Lung (tissue), 12 donors: ENCODE results near the gene NTN1. TPM values are rescaled to one million over a fixed set of nuclear protein-coding genes. Genes with fewer than 3 reads are reported as not detected.

Experiments used
- ATAC-seq: fragments of 200-7000 bp; cut with Tn5 transposase; one replicate; pipeline ENCODE4 v1.9.1; 2020; ENCODE audit warnings: moderate number of reproducible peaks; ENCODE audit not compliant: insufficient read depth, low FRiP score
- DNase-seq, 3 donors: peaks; one replicate each; pipeline ENCODE4 v3.0.0-alpha.2; 2013 to 2017
- H3K27ac ChIP-seq, 2 donors: one replicate each; pipeline ENCODE4 v1.5.1; 2013; ENCODE audit warnings: mild to moderate bottlenecking in 2 of 2, moderate library complexity in 2 of 2, control low read depth in 1 of 2, inconsistent platforms in 1 of 2, low read depth in 1 of 2, low read length in 1 of 2
- H3K27me3 ChIP-seq, 3 donors: one replicate each; pipeline ENCODE4 v1.5.1; 2013; ENCODE audit warnings: low read length in 2 of 3; ENCODE audit not compliant: control insufficient read depth in 3 of 3, insufficient read depth in 3 of 3
- H3K36me3 ChIP-seq, 4 donors: one replicate each; pipeline ENCODE4 v1.5.1; 2013; ENCODE audit warnings: low read length in 4 of 4, mild to moderate bottlenecking in 1 of 4, moderate library complexity in 1 of 4; ENCODE audit not compliant: control insufficient read depth in 4 of 4, insufficient read depth in 4 of 4
- H3K4me1 ChIP-seq, 5 donors: one replicate each; pipeline ENCODE4 v1.5.1; 2013; ENCODE audit warnings: low read length in 5 of 5, mild to moderate bottlenecking in 2 of 5, moderate library complexity in 1 of 5; ENCODE audit not compliant: control insufficient read depth in 5 of 5, insufficient read depth in 5 of 5
- H3K4me3 ChIP-seq: one replicate; pipeline ENCODE4 v1.5.1; 2013; ENCODE audit warnings: mild to moderate bottlenecking, control low read depth, moderate library complexity
- H3K9ac ChIP-seq, 2 donors: one replicate each; pipeline ENCODE4 v1.5.1; 2013; ENCODE audit warnings: low read length in 2 of 2, control low read depth in 1 of 2; ENCODE audit not compliant: insufficient read depth in 1 of 2
- H3K9me3 ChIP-seq, 4 donors: one replicate each; pipeline ENCODE4 v1.5.1; 2013; ENCODE audit warnings: low read length in 3 of 4, mild to moderate bottlenecking in 1 of 4, moderate library complexity in 1 of 4; ENCODE audit not compliant: control insufficient read depth in 4 of 4, insufficient read depth in 3 of 4
- WGBS, 2 donors: extraction: QIAGEN DNeasy Blood & Tissue Kit; methylation state at CpG; one replicate each; pipeline ENCODE4 v1.1.7; 2013; 5-methylcytosine and 5-hydroxymethylcytosine counted together
- polyA plus RNA-seq, 2 donors: library from polyadenylated mRNA; stranded (reverse); fragments of 200-250 nt; gene quantifications; one replicate each; pipeline ENCODE4 v1.2.1, GENCODE V29; 2013
- total RNA-seq, 2 donors: library from RNA; depleted of rRNA in 1 of 2; stranded (reverse); fragments of >200 nt in 1 of 2; gene quantifications; one replicate each; pipeline ENCODE4 v1.2.1, GENCODE V29; 2014 to 2021
- TF ChIP-seq, protein P1 (sequence below): IDR thresholded peaks from 2 replicates; pipeline ENCODE4 v1.5.1; 2012; ENCODE audit warnings: mild to moderate bottlenecking; ENCODE audit errors: control extremely low read depth, extremely low read depth
- donor health status: control.
- donor health status: control.
- donor health status: Bipolar disorder and iron deficiency.
- donor health status: healthy.
- donor health status: DM: yes; HTN: yes; CAD: no.

The NTN1 gene
- total and polyA plus RNA-seq, 4 donors, result 3.6 to 17.1 (median 7.8) TPM

DNA sequence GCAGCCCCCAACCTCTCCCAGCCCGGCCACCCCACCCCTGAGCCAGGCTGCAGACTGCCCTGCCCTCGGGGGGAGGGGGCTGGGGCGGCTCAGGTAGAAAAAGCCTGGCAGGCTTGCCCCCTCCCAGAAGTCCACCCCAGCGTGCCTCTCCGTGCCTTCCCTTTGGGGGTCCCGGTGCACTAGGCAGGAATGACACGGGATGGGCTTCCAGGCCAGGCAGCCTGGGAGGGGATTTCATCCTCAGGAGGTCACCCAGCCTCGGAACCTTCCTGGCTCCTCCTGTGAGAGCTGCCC, 185.0 kb downstream of the NTN1 start:
- TF ChIP-seq, protein P1, sequence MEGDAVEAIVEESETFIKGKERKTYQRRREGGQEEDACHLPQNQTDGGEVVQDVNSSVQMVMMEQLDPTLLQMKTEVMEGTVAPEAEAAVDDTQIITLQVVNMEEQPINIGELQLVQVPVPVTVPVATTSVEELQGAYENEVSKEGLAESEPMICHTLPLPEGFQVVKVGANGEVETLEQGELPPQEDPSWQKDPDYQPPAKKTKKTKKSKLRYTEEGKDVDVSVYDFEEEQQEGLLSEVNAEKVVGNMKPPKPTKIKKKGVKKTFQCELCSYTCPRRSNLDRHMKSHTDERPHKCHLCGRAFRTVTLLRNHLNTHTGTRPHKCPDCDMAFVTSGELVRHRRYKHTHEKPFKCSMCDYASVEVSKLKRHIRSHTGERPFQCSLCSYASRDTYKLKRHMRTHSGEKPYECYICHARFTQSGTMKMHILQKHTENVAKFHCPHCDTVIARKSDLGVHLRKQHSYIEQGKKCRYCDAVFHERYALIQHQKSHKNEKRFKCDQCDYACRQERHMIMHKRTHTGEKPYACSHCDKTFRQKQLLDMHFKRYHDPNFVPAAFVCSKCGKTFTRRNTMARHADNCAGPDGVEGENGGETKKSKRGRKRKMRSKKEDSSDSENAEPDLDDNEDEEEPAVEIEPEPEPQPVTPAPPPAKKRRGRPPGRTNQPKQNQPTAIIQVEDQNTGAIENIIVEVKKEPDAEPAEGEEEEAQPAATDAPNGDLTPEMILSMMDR, result no peak
- ATAC-seq, result no peak

DNA sequence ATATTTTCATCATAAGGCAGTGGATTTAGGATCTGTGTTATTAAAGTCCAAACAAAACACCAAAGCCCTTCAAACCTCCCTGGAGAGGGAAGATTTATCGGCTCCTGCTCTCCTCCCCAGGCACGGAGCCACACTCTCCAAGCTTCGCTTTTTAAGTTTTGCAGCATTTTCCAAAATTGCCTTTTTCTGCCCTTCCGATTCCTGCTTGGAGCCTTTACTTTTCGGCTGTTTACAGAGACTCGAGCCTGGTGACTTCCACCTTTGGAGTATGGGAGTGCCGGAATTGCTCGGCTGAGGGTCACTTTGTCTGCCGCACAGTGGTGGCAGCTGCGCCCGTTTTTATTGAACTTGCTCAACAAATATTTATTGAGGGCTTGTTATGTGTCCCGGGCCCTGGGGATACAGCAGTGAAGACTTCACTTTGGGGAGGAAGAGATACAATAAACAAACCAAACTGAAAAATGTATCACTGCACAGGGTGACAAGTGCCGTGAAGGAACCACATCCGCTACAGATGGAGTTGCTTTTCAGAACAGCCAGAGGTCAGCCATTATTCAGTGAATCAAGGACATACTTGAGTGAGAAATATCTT, 185.5 kb downstream of the NTN1 start:
- Histone ChIP-seq H3K9ac (no peak overlapping the region), H3K4me3 (no peak overlapping the region), H3K27me3 (peaks cover 0 to 11% (median 0%) of the 10 kb centered on the region in 3 donors), H3K27ac (no peak overlapping the region), H3K36me3 (no peaks in the 10 kb centered on the region), H3K9me3 (no peaks in the 10 kb centered on the region), H3K4me1 (peaks cover 0 to 11% (median 0%) of the 10 kb centered on the region in 5 donors)
- DNase-seq, result peak in 2 of 3 donors; percentile 22 to 48
- TF ChIP-seq, protein P1, result no peak
- WGBS, 2 donors, result 32 to 65% methylated on average over 14 of the region's 14 CpGs
- ATAC-seq, result no peak

More for the DNA sequence above, 185.0 kb downstream of the NTN1 start:
- Histone ChIP-seq H3K9me3 (no peaks in the 10 kb centered on the region), H3K4me1 (peaks cover 0 to 11% (median 0%) of the 10 kb centered on the region in 5 donors), H3K36me3 (no peaks in the 10 kb centered on the region), H3K27ac (no peak overlapping the region), H3K4me3 (no peak overlapping the region), H3K27me3 (peaks cover 0 to 11% (median 0%) of the 10 kb centered on the region in 3 donors), H3K9ac (no peak overlapping the region)
- no peak for DNase-seq
- 68 to 81% methylated on average over 8 of the region's 8 CpGs for WGBS, 2 donors

DNA sequence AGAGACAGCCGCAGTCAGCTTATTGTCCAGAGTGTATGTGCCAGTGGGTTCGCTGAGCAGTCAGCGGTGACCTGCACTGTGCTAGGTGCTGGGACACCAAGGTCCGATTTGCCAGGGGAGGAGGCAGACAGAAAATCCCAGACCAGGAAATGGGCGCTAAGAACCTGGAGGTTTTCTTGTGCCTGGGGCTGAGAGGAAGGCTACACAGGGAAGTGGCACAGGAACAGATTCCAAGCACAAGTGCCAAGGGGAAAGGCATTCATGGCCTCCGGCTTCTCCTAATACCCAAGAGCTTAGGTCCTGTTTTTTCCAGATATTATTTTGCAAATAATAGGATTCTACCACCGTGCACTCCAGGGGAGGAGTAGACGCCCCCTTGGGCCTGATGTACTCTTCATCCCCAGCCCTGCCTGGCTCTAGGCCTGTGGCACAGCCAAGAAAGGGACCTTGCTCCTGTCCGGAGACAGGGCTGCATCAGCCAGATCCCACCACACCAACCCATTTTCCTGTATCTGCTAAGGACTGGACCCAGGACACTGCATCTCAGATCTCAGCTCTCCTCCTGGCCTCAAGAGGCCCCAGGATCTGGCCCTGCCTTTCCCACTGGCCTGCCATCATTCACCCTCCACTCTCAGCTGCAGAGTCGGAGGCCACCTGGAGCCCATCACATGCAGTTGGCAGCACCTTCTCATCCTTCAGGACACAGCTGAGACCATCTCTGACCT, 187.2 kb downstream of the NTN1 start:
- 94 to 96% methylated on average over 10 of the region's 10 CpGs for WGBS, 2 donors
- Histone ChIP-seq H3K9ac (no peak overlapping the region), H3K9me3 (no peaks in the 10 kb centered on the region), H3K27me3 (peaks cover 0 to 9% (median 0%) of the 10 kb centered on the region in 3 donors), H3K4me3 (no peak overlapping the region), H3K4me1 (peaks cover 0 to 11% (median 0%) of the 10 kb centered on the region in 5 donors), H3K36me3 (no peaks in the 10 kb centered on the region), H3K27ac (no peak overlapping the region)
- DNase-seq, result no peak
- TF ChIP-seq, protein P1, result no peak
- ATAC-seq, result no peak
